Gastrocnemius medialis (tissue), 4 donors: Measurements from ENCODE around the gene FGR.

Experiments
- CTCF ChIP-seq, 5 experiments: fragments of 450-650 bp in 3 of 5; fragments of 200-600 bp in 2 of 5; sonication (generic) in 2 of 5; IDR thresholded peaks in 4 of 5; conservative IDR thresholded peaks in 1 of 5; 1 replicate in 4 of 5; 2 replicates in 1 of 5; pipeline ENCODE4 v1.5.1; 2016 to 2019; ENCODE audit warnings: antibody characterized with exemption in 5 of 5, mild to moderate bottlenecking in 3 of 5, moderate library complexity in 3 of 5
- POLR2A ChIP-seq, 2 donors: fragments of 450-650 bp; IDR thresholded peaks; one replicate each; pipeline ENCODE4 v1.6.1; 2017; ENCODE audit warnings: antibody characterized with exemption in 2 of 2, mild to moderate bottlenecking in 2 of 2, moderate library complexity in 2 of 2

GRCh38 chr1:27601321-27601770, 33.6 kb downstream of the FGR start:
- TF ChIP-seq CTCF (IDR thresholded peaks at IDR 0.05 in 4 of 5, conservative IDR thresholded peaks at IDR 0.05 in 1 of 5) (no peak), POLR2A (IDR thresholded peaks at IDR 0.05) (no peak)
